ENCODE results near the gene SPIRE1. TPM values are rescaled to one million over a fixed set of nuclear protein-coding genes. Genes with fewer than 3 reads are reported as not detected.
"Not testable (repeated sequence)": the region's sequence is repeated elsewhere in the genome, so short reads cannot be mapped to it uniquely, and the experiment has no call there.

SPIRE1 gene
- total RNA-seq, 1 donor from 2014 or later: 6.5 TPM

DNA sequence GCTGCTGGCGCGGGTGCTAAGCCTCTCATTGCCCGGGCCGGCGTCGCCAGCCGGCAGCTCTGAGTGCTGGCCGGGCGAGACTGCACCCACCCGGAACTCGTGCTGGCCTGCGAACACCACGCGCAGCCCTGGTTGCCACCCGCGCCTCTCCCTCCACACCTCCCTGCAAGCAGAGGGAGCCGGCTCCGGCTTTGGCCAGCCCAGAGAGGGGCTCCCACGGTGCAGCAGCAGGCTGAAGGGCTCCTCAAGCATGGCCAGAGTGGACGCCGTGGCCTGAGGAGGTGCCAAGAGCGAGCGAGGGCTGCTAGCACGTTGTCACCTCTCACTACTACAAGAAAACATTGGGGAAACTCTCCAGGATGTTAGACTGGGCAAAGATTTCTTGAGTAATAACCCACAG, 98.6 kb downstream of the SPIRE1 start:
- intact Hi-C loops (cut with micrococcal nuclease): no loop called here

DNA sequence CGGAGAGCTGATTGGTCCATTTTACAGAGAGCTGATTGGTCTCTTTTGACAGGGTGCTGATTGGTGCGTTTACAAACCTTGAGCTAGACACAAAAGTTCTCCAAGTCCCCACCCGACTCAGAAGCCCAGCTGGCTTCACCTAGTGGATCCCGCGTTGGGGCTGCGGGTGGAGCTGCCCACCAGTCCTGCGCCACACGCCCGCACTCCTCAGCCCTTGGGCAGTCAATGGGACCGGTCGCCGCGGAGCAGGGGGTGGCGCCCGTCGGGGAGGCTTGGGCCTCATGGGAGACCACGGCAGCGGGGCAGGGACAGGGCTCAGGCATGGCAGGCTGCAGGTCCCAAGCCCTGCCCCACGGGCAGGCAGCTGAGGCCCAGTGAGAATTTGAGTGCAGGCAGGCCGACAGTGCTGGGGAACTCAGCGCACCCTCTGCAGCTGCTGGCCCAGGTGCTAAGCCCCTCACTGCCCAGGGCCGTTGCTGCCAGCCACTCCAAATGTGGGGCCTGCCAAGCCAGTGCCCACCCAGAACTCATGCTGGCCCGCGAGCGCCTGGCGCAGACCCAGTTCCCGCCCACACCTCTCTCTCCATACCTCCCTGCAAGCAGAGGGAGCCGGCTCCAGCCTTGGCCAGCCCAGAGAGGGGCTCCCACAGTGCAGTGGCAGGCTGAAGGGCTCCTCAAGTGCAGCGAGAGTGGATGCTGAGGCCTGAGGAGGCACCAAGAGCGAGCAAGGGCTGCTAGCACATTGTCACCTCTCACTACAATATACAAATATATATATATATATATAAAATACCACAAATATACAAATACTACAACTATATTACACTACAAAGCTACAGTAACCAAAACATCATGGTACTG, 100.7 kb downstream of the SPIRE1 start:
- intact Hi-C loops (cut with micrococcal nuclease): no loop called here

DNA sequence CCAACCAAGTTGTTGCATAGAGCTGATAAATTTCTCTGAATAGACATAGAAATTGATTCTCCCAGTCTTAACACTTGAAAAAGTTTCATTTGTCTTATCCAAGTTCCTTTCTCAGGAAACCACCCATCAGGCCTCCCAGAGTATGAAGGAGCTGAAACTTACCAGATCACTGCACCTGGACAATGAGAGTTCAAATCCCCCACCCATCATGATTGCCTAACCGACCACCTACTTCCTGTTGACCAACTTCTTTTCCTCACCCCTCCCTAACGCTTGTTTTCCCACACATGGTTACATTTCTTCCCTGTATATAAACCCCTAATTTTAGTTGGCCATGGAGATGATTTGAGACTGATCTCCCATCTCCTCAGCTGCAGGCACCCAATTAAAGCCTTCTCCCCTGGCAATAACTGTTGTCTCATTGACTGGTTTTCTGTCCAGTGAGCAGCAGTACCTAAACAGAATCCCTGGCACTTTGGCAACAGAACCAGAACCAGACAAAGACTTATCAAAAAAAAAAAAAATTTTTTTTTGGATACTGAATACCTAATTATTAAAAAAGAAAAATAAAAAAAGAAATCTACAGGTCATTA, 103.0 kb downstream of the SPIRE1 start:
- intact Hi-C loops (cut with micrococcal nuclease): no loop called here

DNA sequence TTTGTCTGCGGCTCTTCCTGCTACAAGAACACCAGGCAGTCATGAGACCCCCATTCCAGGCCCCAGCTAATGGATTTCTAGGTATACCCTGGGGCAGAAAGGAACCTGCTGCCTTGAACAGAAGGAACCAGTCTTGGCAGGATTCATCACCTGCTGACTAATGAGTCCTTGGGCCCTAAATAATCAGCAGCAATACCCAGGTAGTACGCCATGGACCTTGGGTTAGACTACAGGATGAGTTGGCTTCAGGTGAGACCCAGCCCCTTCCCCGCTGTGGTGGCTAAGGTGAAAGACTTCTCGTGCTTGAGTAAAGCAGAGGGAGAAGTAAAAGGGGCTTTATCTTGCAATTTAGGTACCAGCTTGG, 105.0 kb downstream of the SPIRE1 start:
- intact Hi-C loops (cut with micrococcal nuclease): no loop called here

DNA sequence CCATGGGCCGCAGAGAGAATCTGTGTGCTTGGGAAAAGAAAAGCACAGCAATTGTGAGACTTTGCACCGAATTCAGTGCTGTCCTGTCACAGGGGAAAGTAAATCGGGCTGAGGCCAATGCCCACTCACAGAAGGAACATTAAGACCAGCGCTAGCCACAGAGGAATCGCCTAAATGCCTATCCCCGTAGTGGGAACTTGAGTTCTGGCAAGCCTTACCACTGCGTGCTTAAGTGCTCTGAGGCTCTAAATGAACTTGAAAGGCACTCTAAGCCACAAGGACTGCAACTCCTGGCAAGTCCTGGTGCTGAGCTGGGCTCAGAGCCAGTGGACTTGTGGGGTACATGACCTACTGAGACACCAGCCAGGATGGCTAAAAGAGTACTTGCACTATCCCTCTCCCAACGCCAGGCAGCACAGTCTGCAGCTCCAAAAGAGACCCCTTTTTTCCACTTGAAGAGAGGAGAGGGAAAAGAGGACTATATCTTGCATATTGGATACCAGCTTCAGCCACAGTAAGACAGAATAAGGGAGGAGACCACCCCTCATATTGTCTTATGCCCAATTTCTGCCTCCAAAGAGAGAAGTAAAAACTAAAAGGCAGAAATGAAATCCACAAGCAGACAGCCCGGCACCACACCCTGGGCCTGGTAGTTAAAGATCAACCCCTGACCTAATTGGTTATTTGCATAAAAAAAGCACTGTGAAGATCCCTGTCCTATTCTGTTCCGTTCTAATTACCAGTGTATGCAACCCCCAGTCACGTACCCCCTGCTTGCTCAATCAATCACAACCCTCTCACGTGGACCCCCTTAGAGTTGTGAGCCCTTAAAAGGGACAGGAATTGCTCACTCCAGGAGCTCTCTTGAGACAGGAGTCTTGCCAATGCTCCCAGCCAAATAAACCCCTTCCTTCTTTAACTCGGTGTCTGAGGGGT, 105.7 kb downstream of the SPIRE1 start:
- intact Hi-C loops (cut with micrococcal nuclease): not testable (repeated sequence)

DNA sequence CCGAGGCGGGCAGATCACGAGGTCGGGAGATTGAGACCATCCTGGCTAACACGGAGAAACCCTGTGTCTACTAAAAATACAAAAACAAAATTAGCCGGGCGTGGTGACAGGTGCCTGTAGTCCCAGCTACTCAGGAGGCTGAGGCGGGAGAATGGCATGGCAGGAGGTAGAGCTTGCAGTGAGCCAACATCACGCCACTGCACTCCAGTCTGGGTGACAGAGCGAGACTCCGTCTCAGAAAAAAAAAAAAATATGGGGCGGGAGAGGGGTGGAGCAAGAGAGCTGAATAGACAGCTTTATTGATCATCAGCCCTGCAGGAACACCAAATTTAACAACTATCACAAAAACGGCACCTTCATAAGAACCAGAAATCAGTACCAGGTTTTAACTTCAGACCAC, 106.4 kb downstream of the SPIRE1 start:
- intact Hi-C loops (cut with micrococcal nuclease): not testable (repeated sequence)

DNA sequence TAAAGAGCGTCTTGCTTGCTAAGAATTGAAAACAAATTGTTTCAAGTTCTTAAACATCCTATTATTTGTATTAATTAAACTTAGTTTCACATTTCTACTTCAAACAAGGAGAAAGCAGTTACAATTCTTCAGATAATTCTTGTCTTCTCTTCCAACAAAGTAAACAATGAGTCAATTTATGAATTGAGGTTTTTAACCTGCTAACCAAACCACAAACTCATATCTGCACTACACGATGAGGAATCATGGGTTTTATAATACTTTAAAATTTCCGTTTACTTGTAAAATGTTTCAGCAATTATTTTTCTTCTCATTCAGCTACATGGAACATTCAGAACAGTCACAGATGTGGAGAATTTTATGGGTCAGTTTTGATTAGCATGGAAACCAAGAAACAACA, 114.2 kb downstream of the SPIRE1 start:
- intact Hi-C loops (cut with micrococcal nuclease): loop anchor here (10.0 kb wide), 2 partner anchors 139 to 391 kb away; partner anchors contain the start of gene PRELID3A

DNA sequence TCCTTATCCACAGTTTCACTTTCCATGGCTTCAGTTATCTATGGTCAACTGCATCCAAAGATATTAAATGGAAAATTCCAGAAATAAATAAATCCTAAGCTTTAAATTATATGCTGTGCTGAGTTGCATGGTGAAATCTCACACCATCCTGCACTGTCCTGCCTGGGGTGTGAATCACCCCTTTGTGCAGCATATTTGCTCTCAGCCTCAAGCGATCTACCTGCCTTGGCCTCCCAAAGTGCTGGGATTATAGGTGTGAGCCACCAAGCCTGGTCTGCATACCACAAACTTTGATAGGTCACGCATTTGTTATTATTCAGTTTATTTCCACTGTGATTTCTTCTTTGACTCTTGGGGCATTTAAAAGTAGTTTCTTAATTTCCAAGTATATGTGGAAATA, 117.2 kb downstream of the SPIRE1 start:
- intact Hi-C loops (cut with micrococcal nuclease): loop anchor here (2.0 to 10.0 kb wide), 3 partner anchors 118 to 394 kb away; partner anchors contain the start of genes PRELID3A and SPIRE1

DNA sequence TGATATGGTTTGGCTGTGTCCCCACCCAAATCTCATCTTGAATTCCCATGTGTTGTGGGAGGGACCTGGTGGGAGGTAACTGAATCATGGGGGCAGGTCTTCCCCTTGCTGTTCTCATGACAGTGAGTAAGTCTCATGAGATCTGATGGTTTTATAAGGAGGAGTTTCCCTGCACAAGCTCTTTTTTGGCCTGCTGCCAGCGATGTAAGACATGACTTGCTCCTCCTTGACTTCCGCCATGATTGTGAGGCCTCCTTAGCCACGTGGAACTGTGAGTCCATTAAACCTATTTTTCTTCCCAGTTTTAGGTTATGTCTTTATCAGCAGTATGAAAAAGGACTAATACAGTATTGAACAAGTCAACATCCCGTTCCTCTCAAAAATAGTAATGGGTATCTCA, 118.7 kb downstream of the SPIRE1 start:
- intact Hi-C loops (cut with micrococcal nuclease): not testable (repeated sequence)

DNA sequence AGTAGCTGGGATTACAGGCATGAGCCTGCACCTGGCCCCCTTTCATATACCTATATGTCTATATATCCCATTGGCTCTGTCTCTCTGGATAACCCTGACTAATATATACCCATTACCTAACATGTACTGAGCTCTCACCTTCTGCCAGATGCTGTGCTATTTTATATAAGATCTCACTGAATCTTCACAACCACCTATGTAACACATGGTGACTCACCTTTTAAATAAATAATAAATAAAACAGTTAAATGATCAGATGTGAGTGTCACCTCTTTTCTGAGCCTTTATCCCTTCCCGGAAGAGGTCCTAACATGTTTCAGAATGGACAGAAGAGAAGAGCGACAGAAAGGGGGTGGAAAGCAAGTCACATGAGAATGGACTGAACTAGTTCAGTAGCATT, 123.1 kb downstream of the SPIRE1 start:
- intact Hi-C loops (cut with micrococcal nuclease): no loop called here

DNA sequence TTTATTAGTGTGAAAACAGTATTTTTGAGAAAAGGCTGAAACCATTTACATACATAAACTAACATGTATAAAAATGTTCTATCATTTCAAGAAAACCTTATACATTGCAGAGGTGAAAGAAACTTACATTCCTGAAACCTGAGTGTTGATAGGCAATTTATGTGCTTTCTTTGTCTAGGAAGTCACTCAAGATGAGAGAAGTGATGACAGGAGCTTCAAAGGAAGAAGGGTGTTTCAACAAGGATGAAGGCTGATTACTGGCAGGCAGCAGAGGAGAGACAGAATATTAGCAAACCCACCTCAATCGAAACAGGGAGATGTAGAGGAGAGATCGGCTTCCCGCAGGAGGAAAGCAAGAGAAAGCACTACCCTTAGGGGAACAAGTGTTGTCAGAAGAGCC, 125.2 kb downstream of the SPIRE1 start:
- intact Hi-C loops (cut with micrococcal nuclease): no loop called here

DNA sequence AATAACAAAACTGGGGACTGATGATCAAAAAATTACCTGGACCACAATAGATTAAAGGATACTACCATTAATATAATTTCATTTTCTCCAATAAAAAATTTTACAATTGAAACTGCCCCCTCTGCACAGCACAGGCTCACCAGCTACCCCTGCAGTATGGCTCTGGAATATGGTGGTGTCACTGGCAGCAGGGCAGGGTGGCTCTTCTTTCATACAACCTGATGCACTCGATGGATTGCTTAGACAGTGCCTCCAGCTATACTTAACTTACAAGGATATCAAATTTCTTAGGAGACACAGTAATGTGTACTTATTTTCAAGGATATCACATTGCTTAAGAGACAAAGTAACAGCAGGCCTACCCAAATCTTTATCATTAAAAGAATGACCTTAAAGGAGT, 126.2 kb downstream of the SPIRE1 start:
- intact Hi-C loops (cut with micrococcal nuclease): no loop called here

DNA sequence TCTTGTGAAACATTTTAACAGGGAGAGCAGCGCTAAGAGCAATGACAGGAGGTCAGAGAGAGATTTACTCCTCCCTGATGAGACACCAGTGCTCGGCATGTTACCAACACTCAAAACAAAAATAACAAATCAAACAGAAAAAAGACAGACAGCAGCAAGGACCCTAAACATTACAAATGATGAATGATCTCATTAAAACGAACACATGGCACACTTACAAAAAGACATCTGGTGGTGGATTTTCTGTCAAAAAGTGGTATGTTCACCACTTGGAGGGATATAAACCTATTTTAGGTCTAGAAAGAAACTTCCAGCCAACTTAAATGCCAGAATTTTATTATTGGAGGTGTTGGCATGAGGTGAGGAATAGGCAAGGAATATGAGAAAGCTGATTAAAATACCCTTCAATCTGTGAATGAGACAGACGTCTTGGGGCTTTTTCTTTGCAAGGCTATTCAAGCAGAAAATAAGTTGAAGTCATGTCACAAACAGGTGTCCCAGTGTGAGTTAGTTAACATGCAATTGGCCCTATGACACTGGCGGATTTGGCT, 137.4 kb downstream of the SPIRE1 start:
- intact Hi-C loops (cut with micrococcal nuclease): loop anchor here (10.0 kb wide), 1 partner anchor 126 kb away; no protein-coding TSS in a partner anchor

DNA sequence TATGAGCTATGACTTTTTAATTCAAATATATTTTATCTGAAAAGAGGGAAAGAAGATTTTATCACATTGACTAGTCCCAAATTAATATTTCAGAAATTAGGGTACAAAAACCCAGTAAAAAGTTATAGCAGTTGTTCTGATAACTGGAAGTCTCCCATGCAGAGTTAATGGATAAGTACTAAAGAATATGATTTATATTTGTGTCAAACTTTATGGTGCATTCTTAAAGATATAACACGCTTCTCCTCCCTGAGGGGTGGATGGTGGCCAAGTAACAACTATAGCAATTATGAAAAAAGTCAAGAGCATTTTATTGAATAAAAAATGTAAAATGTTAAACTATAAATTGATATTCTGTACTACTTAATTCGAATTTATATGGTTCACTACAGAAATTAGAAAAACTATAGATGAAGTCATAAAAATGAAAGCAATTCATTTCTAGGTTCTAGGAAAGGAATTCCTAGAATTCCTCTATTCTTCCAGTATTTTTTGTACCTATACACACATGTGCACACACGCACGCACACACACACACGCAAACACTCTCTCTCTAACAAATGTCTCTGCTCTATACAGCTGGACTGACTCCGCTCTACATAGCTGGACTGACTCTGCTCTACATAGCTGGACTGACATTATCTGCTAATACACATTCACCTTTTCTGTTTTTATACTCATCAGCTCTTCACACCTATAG, 138.9 kb downstream of the SPIRE1 start:
- intact Hi-C loops (cut with micrococcal nuclease): no loop called here

DNA sequence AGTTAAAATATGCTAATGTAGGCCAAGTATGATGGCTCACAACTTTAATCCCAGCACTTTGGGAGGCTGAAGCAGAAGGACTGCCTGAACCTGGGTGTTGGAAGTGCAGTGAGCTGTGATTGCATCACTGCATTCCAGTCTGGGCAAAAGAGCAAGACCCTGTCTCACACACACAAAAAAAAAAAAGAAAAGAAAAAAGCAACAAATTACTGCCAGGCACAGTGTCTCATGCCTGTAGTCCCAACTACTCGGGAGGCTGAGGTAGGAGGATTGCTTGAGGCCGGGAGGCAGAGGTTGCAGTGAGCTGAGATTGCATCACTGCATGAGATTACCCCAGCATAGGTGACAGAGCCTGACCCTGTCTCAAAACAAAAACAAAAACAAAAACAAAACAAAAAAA, 139.6 kb downstream of the SPIRE1 start:
- intact Hi-C loops (cut with micrococcal nuclease): no loop called here

DNA sequence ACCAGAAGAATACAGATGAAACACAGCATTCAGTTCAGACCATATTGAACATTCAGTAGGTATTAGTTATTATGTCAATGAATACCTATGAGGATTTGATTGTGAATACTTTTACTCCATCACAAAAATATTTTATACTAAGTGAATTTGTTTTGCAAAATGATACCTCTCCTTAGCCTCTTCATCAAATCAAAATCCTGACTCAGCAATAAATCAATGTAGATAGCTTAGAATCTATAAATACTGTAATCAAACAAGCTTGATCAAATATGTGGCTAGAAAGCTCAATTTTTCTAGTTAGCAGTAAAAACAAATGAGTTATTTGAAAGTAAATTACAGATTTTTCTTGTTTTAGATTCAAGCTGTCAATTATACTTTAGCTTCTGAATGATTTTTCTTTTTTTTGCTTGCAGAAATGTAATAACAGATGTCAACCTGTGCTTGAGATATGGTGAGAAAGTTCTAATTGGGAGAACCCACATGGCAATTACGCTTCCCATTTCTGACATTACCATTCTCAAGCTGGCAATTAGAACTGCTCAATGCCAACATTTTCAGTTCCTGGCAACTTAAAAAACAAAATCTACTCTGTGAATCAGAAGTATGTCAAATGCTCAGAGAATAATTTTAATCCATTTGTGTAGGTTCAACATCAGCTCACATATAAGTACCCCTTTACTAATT, 140.6 kb downstream of the SPIRE1 start:
- intact Hi-C loops (cut with micrococcal nuclease): no loop called here

DNA sequence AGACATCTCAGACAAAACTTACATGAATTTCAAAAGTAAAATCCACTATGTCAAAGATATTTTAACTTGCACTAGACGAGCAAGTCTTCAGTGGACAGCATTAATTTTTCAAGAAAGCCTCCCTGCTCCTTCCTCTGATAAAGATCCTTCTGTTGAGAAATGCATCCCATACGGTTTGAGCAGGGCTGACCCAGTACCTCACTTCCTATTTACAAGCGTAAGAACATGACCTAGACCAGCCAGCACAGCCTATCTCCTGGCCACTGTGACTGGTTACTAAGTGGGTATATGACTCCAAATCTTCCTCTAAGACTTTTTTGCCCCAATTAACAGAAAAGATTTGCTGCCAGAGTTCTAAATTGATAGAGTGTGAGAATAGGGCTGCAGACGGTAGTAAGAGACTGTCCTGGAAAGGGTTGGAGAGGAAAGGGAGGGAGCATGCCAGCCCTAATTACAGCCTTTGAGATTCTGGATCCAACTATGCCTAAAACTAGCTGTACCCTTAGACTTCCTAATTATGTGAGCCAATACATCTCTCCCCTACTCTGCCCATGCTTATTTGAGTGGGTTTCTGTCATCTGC, 141.8 kb downstream of the SPIRE1 start:
- intact Hi-C loops (cut with micrococcal nuclease): no loop called here

DNA sequence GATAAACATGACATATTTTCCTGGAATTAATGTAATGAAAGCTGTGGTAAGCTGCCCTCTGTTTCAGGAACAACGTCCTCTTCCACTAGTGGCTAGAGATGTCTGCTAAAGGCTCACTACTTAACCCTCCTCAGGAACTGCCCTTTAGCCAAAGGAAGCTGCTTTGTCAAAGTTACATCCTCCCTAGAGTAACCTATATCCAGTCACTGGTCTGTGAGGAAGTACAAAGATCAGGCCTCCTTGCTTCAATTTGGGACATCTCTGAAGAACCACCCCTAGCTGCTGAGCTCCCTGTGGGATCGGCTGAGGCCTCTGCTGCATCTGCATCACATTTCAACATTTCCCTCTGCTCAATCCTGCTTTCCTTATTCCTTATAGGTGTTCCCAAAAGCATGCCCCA, 142.4 kb downstream of the SPIRE1 start:
- intact Hi-C loops (cut with micrococcal nuclease): no loop called here

DNA sequence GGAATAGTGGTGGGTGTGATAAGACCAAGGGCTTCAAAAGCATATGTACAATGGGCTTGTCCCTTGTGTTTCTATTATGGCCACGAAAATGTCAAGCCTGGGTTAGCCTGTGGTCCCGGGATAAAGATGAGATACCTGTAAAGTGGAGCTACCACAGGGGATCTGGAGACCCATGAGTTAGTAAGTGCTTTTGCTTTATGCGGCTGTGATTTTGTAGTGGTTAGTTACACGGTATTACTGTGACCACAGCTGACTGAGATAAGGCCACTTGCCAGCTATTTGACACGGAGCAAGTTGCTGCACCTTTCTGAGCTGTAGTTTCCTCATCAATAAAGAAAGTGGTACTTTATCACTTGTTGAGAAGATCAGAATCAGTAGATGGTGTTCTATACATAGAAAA, 150.9 kb downstream of the SPIRE1 start:
- intact Hi-C loops (cut with micrococcal nuclease): no loop called here

DNA sequence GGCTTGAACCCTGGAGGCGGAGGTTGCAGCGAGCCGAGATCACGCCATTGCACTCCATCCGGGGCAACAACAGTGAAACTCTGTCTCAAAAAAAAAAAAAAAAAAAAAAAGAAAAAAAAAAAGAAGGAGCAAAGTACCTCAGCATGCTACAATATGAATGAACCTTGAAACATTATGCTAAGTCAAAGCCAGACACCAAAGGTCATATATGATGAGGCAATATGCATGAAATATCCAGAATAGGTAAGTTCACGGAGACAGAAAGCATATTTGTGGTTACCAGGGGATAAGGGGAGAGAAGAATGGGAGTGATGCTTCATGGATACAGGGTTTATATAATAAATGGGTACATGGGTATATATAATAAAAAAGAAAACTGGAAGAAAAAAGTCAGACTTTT, 156.9 kb downstream of the SPIRE1 start:
- intact Hi-C loops (cut with micrococcal nuclease): no loop called here
